GM23248 (cell line): ENCODE results near the gene RERE. TPM values are rescaled to one million over a fixed set of nuclear protein-coding genes. Genes with fewer than 3 reads are reported as not detected.

Experiments
- DNase-seq: peaks from one replicate; pipeline ENCODE4 v3.0.0-alpha.2; 2015
- H2AFZ ChIP-seq: fragments of 200-600 bp; sonication (generic); 2 replicates; pipeline ENCODE4 v1.6.1; 2016; ENCODE audit warnings: antibody characterized with exemption
- H3F3A ChIP-seq: fragments of 200-600 bp; sonication (generic); 2 replicates; pipeline ENCODE4 v1.6.1; 2016; ENCODE audit warnings: mild to moderate bottlenecking, antibody characterized with exemption, mixed run types; ENCODE audit not compliant: insufficient read depth
- H3K27ac ChIP-seq: fragments of 200-600 bp; sonication (generic); 2 replicates; pipeline ENCODE4 v1.5.1; 2016; ENCODE audit warnings: mild to moderate bottlenecking
- H3K27me3 ChIP-seq: fragments of 200-600 bp; sonication (generic); replicated peaks from 2 replicates; pipeline ENCODE4 v1.6.1; 2016; ENCODE audit warnings: mild to moderate bottlenecking; ENCODE audit not compliant: insufficient read depth
- H3K36me3 ChIP-seq: fragments of 200-600 bp; sonication (generic); 2 replicates; pipeline ENCODE4 v1.6.1; 2016; ENCODE audit warnings: low read depth, mild to moderate bottlenecking
- H3K4me1 ChIP-seq: fragments of 200-600 bp; sonication (generic); 2 replicates; pipeline ENCODE4 v1.6.1; 2016; ENCODE audit warnings: mild to moderate bottlenecking; ENCODE audit not compliant: insufficient read depth
- H3K4me2 ChIP-seq: fragments of 200-600 bp; sonication (generic); one replicate; pipeline ENCODE4 v1.6.1; 2016; ENCODE audit warnings: mild to moderate bottlenecking; ENCODE audit not compliant: unreplicated experiment
- H3K4me3 ChIP-seq: fragments of 200-600 bp; sonication (generic); 2 replicates; pipeline ENCODE4 v1.5.1; 2016; ENCODE audit warnings: mild to moderate bottlenecking
- H3K79me2 ChIP-seq: fragments of 200-600 bp; sonication (generic); 2 replicates; pipeline ENCODE4 v1.6.1; 2016; ENCODE audit warnings: mild to moderate bottlenecking; ENCODE audit not compliant: insufficient read depth
- H3K9ac ChIP-seq: fragments of 200-600 bp; sonication (generic); 2 replicates; pipeline ENCODE4 v1.6.1; 2016; ENCODE audit warnings: mild to moderate bottlenecking
- H3K9me2 ChIP-seq: fragments of 200-600 bp; sonication (generic); 2 replicates; pipeline ENCODE4 v1.6.1; 2016; ENCODE audit warnings: mixed run types, mild to moderate bottlenecking, moderate library complexity; ENCODE audit not compliant: insufficient read depth
- H3K9me3 ChIP-seq: fragments of 200-600 bp; sonication (generic); one replicate; pipeline ENCODE4 v1.6.1; 2017; ENCODE audit warnings: low read depth
- H4K20me1 ChIP-seq: fragments of 200-600 bp; sonication (generic); 2 replicates; pipeline ENCODE4 v1.6.0; 2016; ENCODE audit not compliant: insufficient read depth
- EZH2 ChIP-seq: fragments of 200-600 bp; sonication (generic); IDR thresholded peaks from 2 replicates; pipeline ENCODE4 v1.6.1; 2018; ENCODE audit warnings: antibody characterized with exemption, mild to moderate bottlenecking; ENCODE audit not compliant: insufficient read depth, poor library complexity, severe bottlenecking
- EZH2phosphoT487 ChIP-seq: fragments of 200-600 bp; sonication (generic); IDR thresholded peaks from 2 replicates; pipeline ENCODE4 v1.6.1; 2018; ENCODE audit warnings: antibody characterized with exemption, moderate library complexity, mild to moderate bottlenecking, low read depth; ENCODE audit not compliant: insufficient read depth
- WGBS, 2 experiments: methylation state at CpG; one replicate each; pipeline ENCODE4 v1.1.6; 2015 to 2017; ENCODE audit warnings: low lambda C conversion rate in 2 of 2, low coverage in 1 of 2; ENCODE audit errors: missing lambda C conversion rate in 2 of 2; 5-methylcytosine and 5-hydroxymethylcytosine counted together
- in situ Hi-C: fragments of 300-500 bp; cut with MboI; formaldehyde crosslinking; loops from 2 replicates; pipeline ENCODE4 v1.15.0; 2020
- polyA plus RNA-seq: library from polyadenylated mRNA; unstranded; fragments of >200 nt; fragmentation: Nextera tagmentation; extraction: Ambion mirVana; gene quantifications from 2 replicates; pipeline ENCODE4 v1.2.1, GENCODE V29; 2016
- total RNA-seq: library from RNA; depleted of rRNA; stranded (reverse); fragments of >200 nt; shearing (Covaris generic); gene quantifications from 2 replicates; pipeline ENCODE4 v1.2.3, GENCODE V29; 2014

The RERE gene
- total and polyA plus RNA-seq, 2 experiments from 2014 or later: 26.0 to 26.2 TPM

- no peak overlapping the region for H3K4me3 ChIP-seq
Observed at GRCh38 chr1:8845104-8846097, 28.0 kb upstream of the RERE start.

GRCh38 chr1:8844501-8845006 lies 27.1 kb upstream of the RERE start:
- H3K27me3 ChIP-seq: no peaks in the 10 kb centered on the region
- H2AFZ ChIP-seq: no peak overlapping the region
- no peak overlapping the region for H3K9ac ChIP-seq
- no peak for DNase-seq
- H4K20me1 ChIP-seq: no peaks in the 10 kb centered on the region
- H3K4me1 ChIP-seq: 0 out of 2 replicates have a peak, but pooled peaks cover 4% of the 10 kb centered on the region
- in situ Hi-C loops: loop anchor here (25.0 kb wide), 1 partner anchor 282 kb away; no protein-coding TSS in a partner anchor
- H3K27ac ChIP-seq: no peak overlapping the region
- H3K36me3 ChIP-seq: no peaks in the 10 kb centered on the region
- H3K79me2 ChIP-seq: no peaks in the 10 kb centered on the region
- TF ChIP-seq EZH2phosphoT487 (no peak), EZH2 (no peak)
- H3K4me2 ChIP-seq: no peak overlapping the region
- no peaks in the 10 kb centered on the region for H3K9me2 ChIP-seq
- 76 to 79% methylated on average over 7 of the region's 7 CpGs for WGBS, 2 experiments
- H3K9me3 ChIP-seq: no peaks in the 10 kb centered on the region
- no peaks in the 10 kb centered on the region for H3F3A ChIP-seq
- no peak overlapping the region for H3K4me3 ChIP-seq

More at GRCh38 chr1:8845104-8846097, 28.0 kb upstream of the RERE start:
- Histone ChIP-seq H3F3A (no peaks in the 10 kb centered on the region), H3K4me1 (0 out of 2 replicates have a peak, but pooled peaks cover 4% of the 10 kb centered on the region), H3K36me3 (no peaks in the 10 kb centered on the region), H3K9me2 (no peaks in the 10 kb centered on the region), H3K9me3 (no peaks in the 10 kb centered on the region), H3K27me3 (no peaks in the 10 kb centered on the region), H3K4me2 (no peak overlapping the region), H2AFZ (no peak overlapping the region), H3K9ac (no peak overlapping the region), H3K27ac (no peak overlapping the region), H3K79me2 (no peaks in the 10 kb centered on the region), H4K20me1 (no peaks in the 10 kb centered on the region)
- TF ChIP-seq EZH2phosphoT487 (no peak), EZH2 (no peak)
- DNase-seq: no peak
- in situ Hi-C loops: loop anchor here (25.0 kb wide), 1 partner anchor 283 kb away; no protein-coding TSS in a partner anchor
- 82 to 83% methylated on average over 21 of the region's 21 CpGs for WGBS, 2 experiments

- no peak for TF ChIP-seq EZH2
- TF ChIP-seq EZH2phosphoT487: no peak
- H3K9me3 ChIP-seq: no peaks in the 10 kb centered on the region
- H3K36me3 ChIP-seq: no peaks in the 10 kb centered on the region
- no peak overlapping the region for H3K4me3 ChIP-seq
- H3K27me3 ChIP-seq: no peaks in the 10 kb centered on the region
- no peak overlapping the region for H3K9ac ChIP-seq
- peaks cover 2% of the 10 kb centered on the region for H3K4me1 ChIP-seq
- H3K27ac ChIP-seq: no peak overlapping the region
- in situ Hi-C loops: loop anchor here (25.0 kb wide), 1 partner anchor 279 kb away; no protein-coding TSS in a partner anchor
- no peak overlapping the region for H2AFZ ChIP-seq
- WGBS, 2 experiments: 66 to 68% methylated on average over 3 of the region's 3 CpGs
- no peaks in the 10 kb centered on the region for H3K9me2 ChIP-seq
- H3K4me2 ChIP-seq: no peak overlapping the region
- H3F3A ChIP-seq: no peaks in the 10 kb centered on the region
- no peaks in the 10 kb centered on the region for H4K20me1 ChIP-seq
- no peaks in the 10 kb centered on the region for H3K79me2 ChIP-seq
- DNase-seq: no peak
Observed at GRCh38 chr1:8841395-8841794, 24.0 kb upstream of the RERE start.

- Histone ChIP-seq H3K79me2 (no peaks in the 10 kb centered on the region), H3F3A (no peaks in the 10 kb centered on the region), H3K9me3 (no peaks in the 10 kb centered on the region), H3K4me1 (peaks cover 9% of the 10 kb centered on the region), H3K27me3 (no peaks in the 10 kb centered on the region), H2AFZ (no peak overlapping the region), H4K20me1 (no peaks in the 10 kb centered on the region), H3K9me2 (no peaks in the 10 kb centered on the region), H3K9ac (no peak overlapping the region), H3K36me3 (no peaks in the 10 kb centered on the region), H3K4me2 (no peak overlapping the region), H3K4me3 (no peak overlapping the region), H3K27ac (no peak overlapping the region)
- TF ChIP-seq EZH2 (no peak), EZH2phosphoT487 (no peak)
- WGBS, 2 experiments: 89 to 94% methylated on average over 7 of the region's 7 CpGs
- in situ Hi-C loops: loop anchor here (25.0 kb wide), 1 partner anchor 278 kb away; no protein-coding TSS in a partner anchor
- no peak for DNase-seq
Observed at GRCh38 chr1:8839990-8840389, 22.6 kb upstream of the RERE start.
